Hepatocyte (in vitro differentiated cells): Measurements from ENCODE around the gene CABP2.

Experiments used
- CTCF ChIP-seq: fragments of 200-600 bp; sonication (generic); IDR thresholded peaks from 2 replicates; pipeline ENCODE4 v1.5.1; 2016; ENCODE audit warnings: antibody characterized with exemption, mild to moderate bottlenecking; ENCODE audit not compliant: poor library complexity
- EZH2 ChIP-seq: fragments of 200-600 bp; sonication (generic); IDR thresholded peaks from 2 replicates; pipeline ENCODE4 v1.6.1; 2016; ENCODE audit warnings: antibody characterized with exemption, mild to moderate bottlenecking, borderline replicate concordance
- EZH2phosphoT487 ChIP-seq: fragments of 200-600 bp; sonication (generic); IDR thresholded peaks from one replicate; pipeline ENCODE4 v1.6.1; 2018; ENCODE audit warnings: antibody characterized with exemption, mild to moderate bottlenecking, low read depth, moderate library complexity; ENCODE audit not compliant: unreplicated experiment, severe bottlenecking

GRCh38 chr11:67499808-67500483 lies 23.3 kb downstream of the CABP2 start:
- TF ChIP-seq EZH2: no peak
- TF ChIP-seq CTCF: no peak
- no peak for TF ChIP-seq EZH2phosphoT487
